Trophoblast cell (in vitro differentiated cells and primary cell): ENCODE data around the gene TVP23A.
"Not testable (repeated sequence)": the region's sequence is repeated elsewhere in the genome, so short reads cannot be mapped to it uniquely, and the experiment has no call there.

Source experiments
- DNase-seq, 2 donors: peaks; one replicate each; pipeline ENCODE4 v3.0.0-alpha.2; 2016
- H2AFZ ChIP-seq: 2 replicates; pipeline ENCODE4 v1.6.1; 2013; ENCODE audit warnings: low read length, moderate library complexity, mild to moderate bottlenecking; ENCODE audit not compliant: insufficient read depth, poor library complexity
- H2AK5ac ChIP-seq: 2 replicates; pipeline ENCODE4 v1.6.1; 2013; ENCODE audit warnings: mild to moderate bottlenecking, low read length
- H2BK120ac ChIP-seq: 2 replicates; pipeline ENCODE4 v1.6.1; 2013; ENCODE audit warnings: low read length, mild to moderate bottlenecking, moderate library complexity; ENCODE audit not compliant: insufficient read depth, poor library complexity
- H2BK12ac ChIP-seq: 2 replicates; pipeline ENCODE4 v1.6.1; 2013; ENCODE audit warnings: mild to moderate bottlenecking, low read length, moderate library complexity
- H2BK5ac ChIP-seq: 2 replicates; pipeline ENCODE4 v1.6.1; 2013; ENCODE audit warnings: low read length, low read depth, moderate library complexity, mild to moderate bottlenecking; ENCODE audit not compliant: poor library complexity
- H3K14ac ChIP-seq: 2 replicates; pipeline ENCODE4 v1.6.1; 2013; ENCODE audit warnings: mild to moderate bottlenecking, low read length
- H3K18ac ChIP-seq: 2 replicates; pipeline ENCODE4 v1.6.1; 2013; ENCODE audit warnings: mild to moderate bottlenecking, low read length
- H3K23ac ChIP-seq: 2 replicates; pipeline ENCODE4 v1.6.1; 2013; ENCODE audit warnings: low read length
- H3K27ac ChIP-seq: 2 replicates; pipeline ENCODE4 v1.5.1; 2013; ENCODE audit warnings: low read depth, mild to moderate bottlenecking, inconsistent platforms, low read length, moderate library complexity
- H3K27me3 ChIP-seq: 2 replicates; pipeline ENCODE4 v1.6.1; 2013; ENCODE audit warnings: inconsistent platforms, mild to moderate bottlenecking, low read length, moderate library complexity; ENCODE audit not compliant: insufficient read depth
- H3K36me3 ChIP-seq, 2 experiments: 1 replicate in 1 of 2; 2 replicates in 1 of 2; pipeline ENCODE4 v1.6.1; 2013; ENCODE audit warnings: low read length in 2 of 2, mild to moderate bottlenecking in 2 of 2, moderate library complexity in 1 of 2; ENCODE audit not compliant: insufficient read depth in 2 of 2, control insufficient read depth in 1 of 2
- H3K4ac ChIP-seq: 2 replicates; pipeline ENCODE4 v1.6.1; 2013; ENCODE audit warnings: low read depth, mild to moderate bottlenecking, low read length, moderate library complexity
- H3K4me1 ChIP-seq, 2 experiments: 1 replicate in 1 of 2; 2 replicates in 1 of 2; pipeline ENCODE4 v1.6.1; 2013; ENCODE audit warnings: low read length in 2 of 2, mild to moderate bottlenecking in 2 of 2, moderate library complexity in 1 of 2; ENCODE audit not compliant: insufficient read depth in 2 of 2, control insufficient read depth in 1 of 2
- H3K4me2 ChIP-seq: 2 replicates; pipeline ENCODE4 v1.6.1; 2013; ENCODE audit warnings: inconsistent platforms, mild to moderate bottlenecking, low read length, moderate library complexity
- H3K4me3 ChIP-seq: 2 replicates; pipeline ENCODE4 v1.5.1; 2013; ENCODE audit warnings: mild to moderate bottlenecking, low read depth, low read length, inconsistent platforms
- H3K79me1 ChIP-seq: one replicate; pipeline ENCODE4 v1.6.1; 2013; ENCODE audit warnings: low read length
- H3K79me2 ChIP-seq: 2 replicates; pipeline ENCODE4 v1.6.1; 2013; ENCODE audit warnings: low read length, mild to moderate bottlenecking; ENCODE audit not compliant: control insufficient read depth, insufficient read depth, poor library complexity
- H3K9ac ChIP-seq: 2 replicates; pipeline ENCODE4 v1.6.1; 2013; ENCODE audit warnings: mild to moderate bottlenecking, low read length
- H3K9me3 ChIP-seq: 2 replicates; pipeline ENCODE4 v1.6.1; 2013; ENCODE audit warnings: low read depth, mild to moderate bottlenecking, control low read depth, inconsistent platforms, low read length; ENCODE audit not compliant: insufficient read depth
- H4K12ac ChIP-seq: 2 replicates; pipeline ENCODE4 v1.6.1; 2013; ENCODE audit warnings: low read depth, mild to moderate bottlenecking, low read length, moderate library complexity
- H4K8ac ChIP-seq: 2 replicates; pipeline ENCODE4 v1.6.1; 2013; ENCODE audit warnings: low read depth, mild to moderate bottlenecking, low read length, moderate library complexity
- H4K91ac ChIP-seq: one replicate; pipeline ENCODE4 v1.6.1; 2013; ENCODE audit warnings: low read depth, mild to moderate bottlenecking, low read length, moderate library complexity
- WGBS: extraction: QIAGEN DNeasy Blood & Tissue Kit; methylation state at CpG from one replicate; pipeline ENCODE4 v1.1.7; 2013; ENCODE audit warnings: missing lambda C conversion rate; ENCODE audit not compliant: insufficient read length, insufficient coverage; ENCODE audit errors: extremely low coverage; 5-methylcytosine and 5-hydroxymethylcytosine counted together

TVP23A gene

GRCh38 chr16:10799736-10800135 is 18.9 kb downstream of the TVP23A start:
- no peak for DNase-seq
- Histone ChIP-seq H3K27ac (no peak overlapping the region), H3K23ac (no peak overlapping the region), H3K18ac (no peak overlapping the region), H3K4me2 (no peak overlapping the region), H3K9me3 (peaks cover 3% of the 10 kb centered on the region), H2AFZ (no peak overlapping the region), H3K79me1 (no peaks in the 10 kb centered on the region), H2BK120ac (no peak overlapping the region), H3K27me3 (no peaks in the 10 kb centered on the region), H3K79me2 (peaks cover 2% of the 10 kb centered on the region), H3K4me3 (no peak overlapping the region), H3K4me1 (peaks cover 0 to 3% of the 10 kb centered on the region in 2 experiments), H3K9ac (no peak overlapping the region), H2AK5ac (no peak overlapping the region), H3K14ac (no peak overlapping the region), H4K12ac (no peak overlapping the region), H4K91ac (no peak overlapping the region), H3K4ac (no peak overlapping the region), H4K8ac (no peak overlapping the region), H2BK5ac (no peak overlapping the region), H3K36me3 (no peaks in the 10 kb centered on the region), H2BK12ac (no peak overlapping the region)
- no CpG with 5 or more reads among the region's 3 CpGs for WGBS

DNA sequence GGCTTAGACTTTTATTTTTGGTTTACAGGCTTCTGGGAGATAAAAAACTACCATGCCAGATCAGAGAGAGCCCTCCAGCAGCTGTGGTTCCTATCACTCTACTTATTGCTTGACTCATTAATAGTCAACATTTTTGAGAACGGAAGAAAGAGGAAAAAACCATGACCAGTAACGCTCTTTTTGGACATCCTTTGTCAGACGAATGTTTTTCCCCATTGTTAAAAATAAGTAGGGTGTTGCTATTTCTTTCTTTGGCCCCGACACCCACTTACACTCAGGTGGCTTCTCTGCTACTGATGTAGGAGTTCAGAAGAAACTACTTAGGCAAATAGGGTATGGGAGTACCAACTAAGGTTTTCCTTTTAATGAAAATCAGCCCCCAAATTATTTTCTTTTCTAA is 27.5 kb downstream of the TVP23A start:
- no peak overlapping the region for H4K91ac ChIP-seq
- H3K4me3 ChIP-seq, result no peak overlapping the region
- H4K8ac ChIP-seq, result no peak overlapping the region
- DNase-seq, result no peak
- H2BK12ac ChIP-seq, result no peak overlapping the region
- no peak overlapping the region for H3K4ac ChIP-seq
- H3K36me3 ChIP-seq, result no peaks in the 10 kb centered on the region
- no peaks in the 10 kb centered on the region for H3K79me2 ChIP-seq
- no CpG with 5 or more reads among the region's 4 CpGs for WGBS
- no peaks in the 10 kb centered on the region for H3K4me1 ChIP-seq
- H3K79me1 ChIP-seq, result no peaks in the 10 kb centered on the region
- H2BK5ac ChIP-seq, result no peak overlapping the region
- no peak overlapping the region for H3K23ac ChIP-seq
- H3K9me3 ChIP-seq, result peaks cover 1% of the 10 kb centered on the region
- no peak overlapping the region for H3K14ac ChIP-seq
- no peak overlapping the region for H2AK5ac ChIP-seq
- no peak overlapping the region for H2AFZ ChIP-seq
- H3K18ac ChIP-seq, result no peak overlapping the region
- H3K9ac ChIP-seq, result no peak overlapping the region
- H2BK120ac ChIP-seq, result no peak overlapping the region
- H3K27me3 ChIP-seq, result no peaks in the 10 kb centered on the region
- H3K4me2 ChIP-seq, result no peak overlapping the region
- H3K27ac ChIP-seq, result no peak overlapping the region
- H4K12ac ChIP-seq, result no peak overlapping the region

DNA sequence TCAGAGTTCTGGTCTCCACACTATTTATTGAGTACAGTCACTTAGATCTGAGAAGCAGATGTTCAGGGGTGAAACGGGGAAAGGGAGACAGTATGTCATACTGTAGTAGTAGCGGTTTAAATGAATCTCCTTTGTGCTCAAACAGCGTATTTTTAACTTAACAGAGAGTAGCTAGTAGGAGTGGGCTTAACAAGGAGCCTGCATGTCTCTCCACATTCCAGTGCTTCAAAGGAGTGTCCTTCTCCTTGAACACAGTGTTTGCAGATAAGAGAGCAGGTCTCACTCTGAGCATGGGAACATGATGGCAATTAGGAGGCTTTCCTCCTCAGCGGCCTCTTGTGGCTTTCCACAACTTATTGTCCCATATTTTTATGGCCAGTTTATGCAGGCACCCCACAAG is 30.0 kb downstream of the TVP23A start:
- not testable (repeated sequence) for H3K79me1 ChIP-seq, H2AFZ ChIP-seq, H4K12ac ChIP-seq, H2BK12ac ChIP-seq, H3K27me3 ChIP-seq, H2BK120ac ChIP-seq, H3K4me3 ChIP-seq, H3K4me1 ChIP-seq, H3K36me3 ChIP-seq, H4K91ac ChIP-seq, H3K4me2 ChIP-seq, H3K23ac ChIP-seq, H3K9me3 ChIP-seq, H3K4ac ChIP-seq, H4K8ac ChIP-seq, H3K79me2 ChIP-seq, DNase-seq, H2BK5ac ChIP-seq, H3K9ac ChIP-seq, H3K18ac ChIP-seq, H3K27ac ChIP-seq, H2AK5ac ChIP-seq, H3K14ac ChIP-seq
- WGBS, result no CpG with 5 or more reads among the region's 4 CpGs

GRCh38 chr16:10787304-10787703 is 31.3 kb downstream of the TVP23A start:
- no CpG with 5 or more reads among the region's 5 CpGs for WGBS
- no peak overlapping the region for H3K9ac ChIP-seq

More at GRCh38 chr16:10787304-10787703, 31.3 kb downstream of the TVP23A start:
- H2BK5ac ChIP-seq, result no peak overlapping the region
- no peaks in the 10 kb centered on the region for H3K36me3 ChIP-seq
- H3K79me1 ChIP-seq, result no peaks in the 10 kb centered on the region
- no peak overlapping the region for H4K8ac ChIP-seq
- no peak overlapping the region for H2BK120ac ChIP-seq
- H3K4me2 ChIP-seq, result no peak overlapping the region
- H3K79me2 ChIP-seq, result no peaks in the 10 kb centered on the region
- H2BK12ac ChIP-seq, result no peak overlapping the region
- H3K18ac ChIP-seq, result no peak overlapping the region
- H4K12ac ChIP-seq, result no peak overlapping the region
- H3K9me3 ChIP-seq, result peaks cover 1% of the 10 kb centered on the region
- no peak overlapping the region for H3K4me3 ChIP-seq
- H2AFZ ChIP-seq, result no peak overlapping the region
- no peak overlapping the region for H3K23ac ChIP-seq
- no peak overlapping the region for H3K27ac ChIP-seq
- H3K4ac ChIP-seq, result no peak overlapping the region
- no peak overlapping the region for H4K91ac ChIP-seq
- no peak overlapping the region for H3K14ac ChIP-seq
- H3K27me3 ChIP-seq, result no peaks in the 10 kb centered on the region
- no peak for DNase-seq
- no peaks in the 10 kb centered on the region for H3K4me1 ChIP-seq
- no peak overlapping the region for H2AK5ac ChIP-seq
